ENCODE data around the gene ACKR3.

ACKR3 gene

GRCh38 chr2:236587861-236588815 is 18.5 kb downstream of the ACKR3 start:
- no peak for DNase-seq (ENCODE audit: low read depth)

- no peak for DNase-seq (ENCODE audit: low read depth)
Measured at GRCh38 chr2:236588932-236589592, 19.4 kb downstream of the ACKR3 start.

GRCh38 chr2:236590846-236591245 is 21.2 kb downstream of the ACKR3 start:
- DNase-seq (ENCODE audit: low read depth): no peak

GRCh38 chr2:236592821-236593220 is 23.2 kb downstream of the ACKR3 start:
- no peak for DNase-seq (ENCODE audit: low read depth)

- DNase-seq (ENCODE audit: low read depth): no peak
Measured at GRCh38 chr2:236593531-236593930, 23.9 kb downstream of the ACKR3 start.

- no peak for DNase-seq (ENCODE audit: low read depth)
Measured at GRCh38 chr2:236593956-236594355, 24.3 kb downstream of the ACKR3 start.

GRCh38 chr2:236597629-236598028 is 28.0 kb downstream of the ACKR3 start:
- no peak for DNase-seq (ENCODE audit: low read depth)

- DNase-seq (ENCODE audit: low read depth): no peak
Measured at GRCh38 chr2:236599059-236599458, 29.4 kb downstream of the ACKR3 start.

- no peak for DNase-seq (ENCODE audit: low read depth)
Measured at GRCh38 chr2:236600158-236600557, 30.5 kb downstream of the ACKR3 start.

- no peak for DNase-seq (ENCODE audit: low read depth)
Measured at GRCh38 chr2:236600892-236601291, 31.3 kb downstream of the ACKR3 start.

GRCh38 chr2:236601316-236602202 is 31.9 kb downstream of the ACKR3 start:
- no peak for DNase-seq (ENCODE audit: low read depth)

GRCh38 chr2:236602678-236603077 is 33.1 kb downstream of the ACKR3 start:
- no peak for DNase-seq (ENCODE audit: low read depth)

GRCh38 chr2:236603361-236604015 is 33.9 kb downstream of the ACKR3 start:
- no peak for DNase-seq (ENCODE audit: low read depth)

- no peak for DNase-seq (ENCODE audit: low read depth)
Measured at GRCh38 chr2:236604575-236605344, 35.1 kb downstream of the ACKR3 start.

- DNase-seq (ENCODE audit: low read depth): no peak
Measured at GRCh38 chr2:236605345-236605734, 35.7 kb downstream of the ACKR3 start.

GRCh38 chr2:236606023-236606422 is 36.4 kb downstream of the ACKR3 start:
- DNase-seq (ENCODE audit: low read depth): no peak

- no peak for DNase-seq (ENCODE audit: low read depth)
Measured at GRCh38 chr2:236607471-236608187, 38.0 kb downstream of the ACKR3 start.

GRCh38 chr2:236608188-236608525 is 38.5 kb downstream of the ACKR3 start:
- no peak for DNase-seq (ENCODE audit: low read depth)

GRCh38 chr2:236608710-236609109 is 39.1 kb downstream of the ACKR3 start:
- DNase-seq (ENCODE audit: low read depth): no peak

Data from stimulated activated CD8-positive, alpha-beta memory T cell treated with anti-CD3 and anti-CD28 coated beads, Interleukin-7, amount 100 ng/mL, for 24 hours (primary cell).